Umbilical cord (tissue), 2 donors: ENCODE results near the gene EOLA1. TPM values are rescaled to one million over a fixed set of nuclear protein-coding genes. Genes with fewer than 3 reads are reported as not detected.
A peak's percentile ranks its signal among the peaks of the same experiment; 100 is the strongest.
"Not testable (repeated sequence)": the region's sequence is repeated elsewhere in the genome, so short reads cannot be mapped to it uniquely, and the experiment has no call there.

Experiments used
- DNase-seq: peaks from one replicate; pipeline ENCODE4 v3.0.0-alpha.2; 2015; ENCODE audit warnings: low spot score
- total RNA-seq: library from RNA; depleted of rRNA; stranded (reverse); fragments of >200 nt; gene quantifications from one replicate; pipeline ENCODE4 v1.2.3, GENCODE V29; 2014; ENCODE audit warnings: low replicate concordance; ENCODE audit not compliant: insufficient read depth

The EOLA1 gene
- total RNA-seq, 1 donor from 2014 or later, result 6.3 TPM

DNA sequence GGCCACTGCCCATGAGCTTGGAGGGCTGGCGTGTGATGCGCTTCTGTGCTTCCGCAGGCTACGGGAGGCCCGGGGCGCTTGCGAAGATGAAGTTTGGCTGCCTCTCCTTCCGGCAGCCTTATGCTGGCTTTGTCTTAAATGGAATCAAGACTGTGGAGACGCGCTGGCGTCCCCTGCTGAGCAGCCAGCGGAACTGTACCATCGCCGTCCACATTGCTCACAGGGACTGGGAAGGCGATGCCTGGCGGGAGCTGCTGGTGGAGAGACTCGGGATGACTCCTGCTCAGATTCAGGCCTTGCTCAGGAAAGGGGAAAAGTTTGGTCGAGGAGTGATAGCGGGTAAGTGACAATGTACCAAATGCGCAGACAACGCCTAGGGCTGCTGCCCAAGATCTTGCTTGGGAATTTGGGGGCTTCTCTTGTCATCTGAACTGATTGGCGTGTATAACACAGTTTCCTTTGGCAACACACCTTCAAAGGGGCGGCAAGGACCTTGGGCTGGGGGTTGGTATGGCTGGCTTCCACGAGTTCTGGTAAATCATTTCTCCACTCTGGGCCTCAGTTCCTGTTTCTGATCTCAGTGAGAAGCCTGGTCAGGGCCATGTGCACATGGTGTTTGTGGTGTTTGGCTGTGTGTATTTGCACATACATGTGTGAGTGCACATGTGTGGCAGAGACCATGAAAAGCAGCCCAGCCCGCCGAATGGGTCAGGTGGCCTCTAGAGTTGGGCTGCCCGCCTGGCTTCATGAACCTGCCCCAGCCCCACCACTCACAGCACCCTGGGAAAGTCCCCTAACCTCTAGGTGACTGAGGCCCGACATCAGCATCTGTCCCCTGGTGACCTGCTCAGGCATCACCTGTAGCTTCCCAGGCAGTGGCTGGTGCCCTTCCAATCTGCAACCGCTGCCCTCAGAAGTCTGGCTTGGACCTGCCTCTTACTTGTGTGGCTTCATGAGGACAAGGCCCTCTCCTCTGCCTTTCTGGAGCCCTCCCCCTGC lies 5.0 kb downstream of the EOLA1 start:
- DNase-seq, result not testable (repeated sequence)

GRCh38 chrX:149546962-149547361 lies 6.2 kb downstream of the EOLA1 start:
- not testable (repeated sequence) for DNase-seq

DNA sequence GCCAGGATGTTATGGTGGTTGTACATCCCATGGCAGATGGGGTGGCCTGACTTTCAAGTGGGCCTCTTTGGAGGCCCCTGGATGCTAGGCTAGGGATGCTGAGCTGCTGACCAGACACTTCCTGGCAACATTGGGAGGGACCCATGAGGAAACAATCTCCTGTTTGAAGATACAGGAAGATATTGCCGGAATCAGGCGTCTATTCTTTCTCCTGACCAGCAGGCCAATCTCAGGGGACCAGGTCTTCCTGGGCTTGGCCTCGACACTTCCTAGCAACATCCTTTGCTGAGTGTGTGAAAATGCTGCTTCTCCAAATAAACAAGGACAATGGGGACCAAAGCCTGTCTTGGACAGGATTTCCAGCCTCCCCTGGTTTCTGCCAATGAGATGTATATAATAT lies 7.0 kb downstream of the EOLA1 start:
- not testable (repeated sequence) for DNase-seq

DNA sequence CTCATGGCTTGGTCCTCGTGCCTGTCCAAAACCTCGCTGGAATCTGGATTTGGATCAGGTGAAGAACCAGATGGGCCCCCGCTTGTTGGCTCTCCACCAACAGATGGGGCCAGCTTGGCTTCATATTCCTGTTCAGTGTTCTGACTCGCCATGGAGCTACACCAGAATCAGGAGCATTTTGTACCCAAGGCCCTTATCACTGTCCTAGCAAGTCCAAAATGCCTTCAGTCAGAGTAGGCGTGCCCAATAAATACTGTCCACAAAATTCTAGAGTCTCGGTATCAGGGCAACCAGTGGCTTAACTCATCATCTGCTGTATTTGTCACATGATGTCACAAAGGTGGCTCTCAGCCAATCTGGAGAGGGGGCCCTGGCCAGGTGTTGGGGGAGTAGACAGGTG lies 8.9 kb downstream of the EOLA1 start, which contains the start of gene HSFX3:
TSS of gene HSFX3 (minus strand) at position 224 of the 400 bp plus-strand sequence. CDS start at position 152, 72 bp downstream.
- not testable (repeated sequence) for DNase-seq

- not testable (repeated sequence) for DNase-seq
Measured at GRCh38 chrX:149550454-149550853, 9.6 kb downstream of the EOLA1 start.

DNA sequence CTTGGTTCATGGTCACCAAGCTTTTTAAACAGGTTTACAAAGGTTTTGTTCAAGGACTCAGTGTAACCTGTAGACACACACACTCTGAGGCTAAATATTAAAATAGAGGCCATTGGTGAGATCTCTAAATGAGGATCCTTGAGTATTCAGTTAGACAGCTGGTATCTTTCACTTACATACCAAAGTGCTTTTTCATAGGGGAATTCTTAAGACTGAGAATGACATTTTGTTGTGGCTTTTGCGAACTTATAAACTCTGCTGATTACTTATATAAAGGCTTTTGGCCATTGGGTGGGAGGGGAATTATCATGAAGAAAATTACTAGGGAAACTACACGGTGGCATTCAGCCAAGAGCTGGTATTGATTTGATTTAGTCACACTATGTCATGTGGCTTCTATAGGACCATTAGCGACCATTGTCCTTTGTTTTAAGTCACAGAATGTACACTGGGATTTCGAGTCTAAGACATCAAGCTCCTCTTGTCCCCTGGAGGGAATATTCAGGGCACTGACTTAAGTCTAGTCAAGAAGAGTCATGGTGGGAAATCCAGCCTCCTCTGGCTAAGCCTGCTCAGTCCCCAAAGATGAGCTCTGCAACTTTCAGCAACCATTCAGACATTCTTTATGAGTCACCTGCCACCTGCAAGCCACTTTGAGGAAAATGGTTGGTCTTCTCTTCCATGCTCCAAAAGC lies 10.6 kb downstream of the EOLA1 start:
- DNase-seq, result not testable (repeated sequence)

GRCh38 chrX:149551939-149552248 lies 11.1 kb downstream of the EOLA1 start:
- not testable (repeated sequence) for DNase-seq

GRCh38 chrX:149555251-149555650 lies 14.4 kb downstream of the EOLA1 start:
- not testable (repeated sequence) for DNase-seq

GRCh38 chrX:149563359-149563758 lies 22.5 kb downstream of the EOLA1 start:
- DNase-seq, result no peak

- no peak for DNase-seq
Measured at GRCh38 chrX:149567621-149568417, 27.0 kb downstream of the EOLA1 start.

DNA sequence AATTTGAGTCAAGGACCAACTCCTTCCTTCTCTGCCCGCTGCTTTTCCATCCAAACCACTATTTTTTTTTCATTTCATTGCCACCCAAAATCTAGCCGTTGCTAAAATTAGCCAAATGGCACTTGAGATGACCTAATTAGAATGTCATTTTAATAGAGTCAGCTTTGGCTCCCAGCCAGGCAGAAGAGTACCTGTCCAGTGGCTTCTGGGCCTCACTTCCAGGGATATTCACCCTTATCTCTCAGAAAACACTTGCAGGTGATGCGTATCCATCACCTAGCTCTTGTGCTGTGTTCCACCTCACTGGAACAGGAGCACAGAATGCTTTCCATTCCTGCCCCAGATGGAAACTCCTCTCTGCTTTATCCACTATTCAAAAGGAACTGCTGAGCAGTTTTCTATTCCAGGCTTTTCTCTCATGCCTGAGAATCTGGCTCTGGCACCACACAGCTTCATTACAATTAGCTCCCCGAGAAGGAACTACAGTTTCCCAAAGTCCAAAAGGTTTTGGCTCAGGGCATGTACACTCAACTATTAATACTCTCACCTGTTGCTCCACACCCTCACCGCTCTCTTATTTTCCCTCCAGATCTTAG lies 28.0 kb downstream of the EOLA1 start:
- DNase-seq, result no peak

GRCh38 chrX:149569770-149570169 lies 29.0 kb downstream of the EOLA1 start:
- no peak for DNase-seq

GRCh38 chrX:149570668-149571067 lies 29.9 kb downstream of the EOLA1 start:
- peak; percentile 38 for DNase-seq

DNA sequence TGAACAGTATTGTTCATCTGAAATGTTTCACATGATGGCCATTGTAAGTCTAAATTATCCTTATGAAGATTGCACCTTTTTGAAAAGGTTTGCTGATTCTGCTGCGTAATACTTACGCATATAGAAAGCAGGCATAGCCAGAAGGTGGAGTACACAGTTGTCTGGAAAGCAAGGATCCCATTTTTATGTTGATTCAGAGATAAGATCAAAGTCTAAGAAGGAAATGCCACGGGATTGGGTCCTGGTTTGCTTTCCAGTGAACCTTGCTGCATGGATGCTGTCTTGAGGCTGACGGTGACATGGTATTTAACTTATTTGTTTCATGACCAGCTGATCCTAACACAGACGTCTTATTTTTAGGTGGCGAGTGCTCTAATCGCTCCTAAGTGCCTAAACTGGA lies 31.0 kb downstream of the EOLA1 start:
- no peak for DNase-seq

GRCh38 chrX:149572743-149573142 lies 31.9 kb downstream of the EOLA1 start:
- peak; percentile 2 for DNase-seq

- not testable (repeated sequence) for DNase-seq
Measured at GRCh38 chrX:149573456-149573855, 32.6 kb downstream of the EOLA1 start.

GRCh38 chrX:149585631-149586030 lies 44.8 kb downstream of the EOLA1 start:
- DNase-seq, result not testable (repeated sequence)

- DNase-seq, result not testable (repeated sequence)
Measured at GRCh38 chrX:149587359-149587758, 46.5 kb downstream of the EOLA1 start, which contains the start of gene MAGEA9B. TSS of gene MAGEA9B (minus strand) at chrX:149587459. CDS start at chrX:149583179, 4,280 bp downstream.

DNA sequence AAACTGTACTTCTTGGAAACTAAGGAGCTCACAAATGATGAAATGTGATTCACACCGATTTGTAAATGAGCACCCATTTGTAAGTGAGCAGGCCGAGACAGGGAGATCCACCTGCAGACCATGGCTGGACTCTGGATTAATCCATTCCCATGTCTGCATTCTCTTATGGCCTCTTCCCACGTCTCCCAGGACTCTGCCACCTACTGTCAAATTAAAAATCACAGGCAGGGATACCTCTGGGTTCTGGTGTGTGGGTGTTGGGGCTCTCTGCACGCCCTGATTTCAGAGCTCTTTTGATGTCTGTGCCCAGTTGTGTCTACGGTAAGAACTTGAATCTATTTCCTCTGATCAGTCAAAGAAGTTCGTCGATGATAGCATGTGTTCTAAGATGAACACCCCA lies 50.2 kb downstream of the EOLA1 start:
- DNase-seq, result not testable (repeated sequence)

DNA sequence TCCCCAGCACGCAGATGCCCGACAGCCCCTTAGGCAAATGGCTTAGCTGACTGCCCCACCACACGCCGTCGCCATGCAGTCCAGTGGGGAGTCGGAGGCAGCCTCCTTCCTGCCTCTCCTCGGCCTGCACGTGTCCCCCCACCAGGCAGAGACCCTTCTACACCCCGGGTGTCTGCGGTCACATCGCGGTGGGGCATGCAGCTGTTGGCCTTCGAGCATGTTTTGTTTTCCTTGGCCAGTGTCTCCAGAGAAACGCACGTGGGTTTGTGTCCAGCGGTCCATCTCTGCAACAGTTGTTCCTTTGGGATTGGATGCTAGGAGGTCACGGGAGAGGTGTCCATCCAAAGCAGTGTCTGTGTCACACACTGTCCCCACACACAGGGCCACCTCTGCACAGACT lies 54.4 kb downstream of the EOLA1 start, which contains the start of gene HSFX2:
TSS of gene HSFX2 (minus strand) at position 101 of the 400 bp plus-strand sequence. CDS start 614 bp downstream, outside the sequence.
- DNase-seq, result not testable (repeated sequence)

DNA sequence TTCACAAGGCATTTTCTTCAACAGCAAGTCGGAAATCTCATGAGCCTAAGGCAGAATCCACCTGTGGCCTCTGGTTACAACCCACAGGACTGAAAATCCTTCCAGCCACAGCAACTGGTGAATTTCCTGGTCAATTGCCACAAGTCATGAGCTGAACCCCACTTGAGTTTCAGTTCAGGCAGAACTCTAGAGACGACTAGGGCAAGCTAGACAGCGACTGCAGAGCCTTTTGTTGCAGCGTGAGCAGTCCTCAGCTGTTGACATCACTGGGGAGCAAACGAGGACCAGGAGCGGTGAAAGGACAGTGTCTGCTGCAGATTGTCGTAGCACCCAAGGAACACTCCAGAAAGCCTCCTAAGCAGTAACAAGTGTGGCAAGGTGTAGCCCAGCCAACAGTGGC lies 55.1 kb downstream of the EOLA1 start:
- not testable (repeated sequence) for DNase-seq
